Mammary epithelial cell (primary cell): ENCODE results near the gene KRTCAP2.

ENCODE experiments used
- EZH2 ChIP-seq: IDR thresholded peaks from 2 replicates; pipeline ENCODE4 v1.6.1; 2012; ENCODE audit warnings: low read length, inconsistent platforms, borderline replicate concordance
- TF ChIP-seq, protein P1 (sequence below), 2 donors: IDR thresholded peaks in 1 of 2; conservative IDR thresholded peaks in 1 of 2; 2 replicates each; pipeline ENCODE4 v1.5.1; 2011 to 2012; ENCODE audit warnings: inconsistent platforms in 2 of 2, low read length in 2 of 2, mild to moderate bottlenecking in 2 of 2, control low read depth in 1 of 2, low read depth in 1 of 2; ENCODE audit not compliant: insufficient read depth in 1 of 2; ENCODE audit errors: extremely low read depth in 1 of 2

DNA sequence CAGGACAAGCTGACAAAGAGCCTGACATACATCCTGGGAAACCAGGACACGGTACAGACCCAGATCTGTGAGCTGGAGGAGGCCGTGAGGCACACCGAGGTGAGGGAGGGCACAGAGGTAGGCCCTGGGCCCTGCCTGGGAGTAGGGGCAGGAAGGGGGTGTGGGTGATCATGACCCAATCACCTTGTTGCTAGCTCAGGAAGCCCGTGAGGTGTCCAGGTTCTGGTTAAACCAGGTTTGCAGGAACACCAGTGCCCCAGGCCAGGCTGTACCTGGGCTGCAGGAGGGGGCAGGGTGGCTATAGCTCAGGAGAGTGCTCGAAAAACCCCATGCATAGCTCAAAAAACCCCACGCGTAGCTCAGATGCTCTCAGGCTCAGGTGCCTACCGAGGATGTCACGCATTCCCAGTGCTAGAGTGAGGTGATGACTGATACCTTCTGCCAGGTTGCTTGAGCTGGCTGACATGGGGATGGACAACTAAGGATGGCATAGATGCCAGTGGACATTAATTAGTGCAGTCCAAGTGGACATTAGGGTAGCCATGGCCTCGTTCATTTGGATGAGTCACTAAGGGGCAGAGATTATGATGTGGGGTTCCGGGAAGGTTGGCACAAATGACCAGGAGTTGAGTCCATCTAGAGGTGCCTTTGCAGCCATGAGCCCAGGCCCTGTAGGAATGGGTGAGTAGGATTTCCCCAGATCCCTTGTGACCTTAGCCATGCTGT lies 4.3 kb upstream of the KRTCAP2 start:
- TF ChIP-seq, protein P1, sequence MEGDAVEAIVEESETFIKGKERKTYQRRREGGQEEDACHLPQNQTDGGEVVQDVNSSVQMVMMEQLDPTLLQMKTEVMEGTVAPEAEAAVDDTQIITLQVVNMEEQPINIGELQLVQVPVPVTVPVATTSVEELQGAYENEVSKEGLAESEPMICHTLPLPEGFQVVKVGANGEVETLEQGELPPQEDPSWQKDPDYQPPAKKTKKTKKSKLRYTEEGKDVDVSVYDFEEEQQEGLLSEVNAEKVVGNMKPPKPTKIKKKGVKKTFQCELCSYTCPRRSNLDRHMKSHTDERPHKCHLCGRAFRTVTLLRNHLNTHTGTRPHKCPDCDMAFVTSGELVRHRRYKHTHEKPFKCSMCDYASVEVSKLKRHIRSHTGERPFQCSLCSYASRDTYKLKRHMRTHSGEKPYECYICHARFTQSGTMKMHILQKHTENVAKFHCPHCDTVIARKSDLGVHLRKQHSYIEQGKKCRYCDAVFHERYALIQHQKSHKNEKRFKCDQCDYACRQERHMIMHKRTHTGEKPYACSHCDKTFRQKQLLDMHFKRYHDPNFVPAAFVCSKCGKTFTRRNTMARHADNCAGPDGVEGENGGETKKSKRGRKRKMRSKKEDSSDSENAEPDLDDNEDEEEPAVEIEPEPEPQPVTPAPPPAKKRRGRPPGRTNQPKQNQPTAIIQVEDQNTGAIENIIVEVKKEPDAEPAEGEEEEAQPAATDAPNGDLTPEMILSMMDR (conservative IDR thresholded peaks at IDR 0.05 in 1 of 2, IDR thresholded peaks at IDR 0.05 in 1 of 2; ENCODE audit: extremely low read depth in 1 of 2, insufficient read depth in 1 of 2, low read depth in 1 of 2, low read length in 2 of 2): no peak
- no peak for TF ChIP-seq EZH2
